ENCODE results near the gene RDM1.
"Not testable (repeated sequence)": the region's sequence is repeated elsewhere in the genome, so short reads cannot be mapped to it uniquely, and the experiment has no call there.

The RDM1 gene, protein sequence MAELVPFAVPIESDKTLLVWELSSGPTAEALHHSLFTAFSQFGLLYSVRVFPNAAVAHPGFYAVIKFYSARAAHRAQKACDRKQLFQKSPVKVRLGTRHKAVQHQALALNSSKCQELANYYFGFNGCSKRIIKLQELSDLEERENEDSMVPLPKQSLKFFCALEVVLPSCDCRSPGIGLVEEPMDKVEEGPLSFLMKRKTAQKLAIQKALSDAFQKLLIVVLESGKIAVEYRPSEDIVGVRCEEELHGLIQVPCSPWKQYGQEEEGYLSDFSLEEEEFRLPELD

DNA sequence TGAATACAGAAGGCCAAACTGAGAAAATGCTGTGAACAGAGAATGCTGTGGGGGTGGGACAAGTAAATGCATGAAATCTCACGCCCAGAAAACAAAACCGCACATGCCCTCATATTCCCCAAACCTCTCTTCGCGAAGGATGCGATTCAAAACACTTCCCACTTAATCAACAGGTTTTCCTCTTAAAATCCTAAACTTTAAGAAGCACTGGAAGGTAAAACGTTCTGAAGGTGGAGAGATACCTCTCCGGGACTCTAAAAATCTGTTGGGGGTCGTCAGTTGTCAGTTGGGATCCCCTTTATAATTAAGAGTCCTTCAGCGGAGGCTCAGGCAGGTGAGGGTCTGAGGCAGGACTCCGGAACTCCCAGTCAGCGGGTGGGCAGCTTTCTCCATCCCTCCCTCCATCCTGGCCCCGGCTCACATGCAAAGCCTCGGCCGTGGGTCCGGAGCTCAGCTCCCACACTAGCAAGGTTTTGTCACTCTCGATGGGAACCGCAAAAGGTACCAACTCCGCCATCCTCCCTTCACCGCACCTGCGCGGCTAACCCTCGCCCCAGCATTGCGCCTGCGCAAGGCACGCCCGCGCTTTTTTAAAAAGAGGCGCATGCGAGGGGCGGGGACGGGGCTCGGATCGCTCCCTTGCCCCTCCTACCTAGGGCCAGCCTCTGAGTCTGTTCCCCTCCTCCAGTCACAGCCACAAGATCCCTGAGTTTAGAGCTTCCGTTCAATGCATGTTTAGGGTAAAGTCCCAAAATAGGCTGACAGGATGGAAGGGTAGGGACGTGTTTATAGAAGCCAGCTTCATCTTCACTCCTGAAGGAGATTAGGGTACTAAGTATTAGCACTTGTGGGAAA is at the start of gene RDM1:
Gene RDM1, minus strand, starts transcription at position 563 of the 855 bp plus-strand sequence. Its CDS starts 46 bp downstream, at position 517.
- DNase-seq (ENCODE audit: low read depth in 1 of 2, low spot score in 1 of 2), result peak; percentile 45 to 69

DNA sequence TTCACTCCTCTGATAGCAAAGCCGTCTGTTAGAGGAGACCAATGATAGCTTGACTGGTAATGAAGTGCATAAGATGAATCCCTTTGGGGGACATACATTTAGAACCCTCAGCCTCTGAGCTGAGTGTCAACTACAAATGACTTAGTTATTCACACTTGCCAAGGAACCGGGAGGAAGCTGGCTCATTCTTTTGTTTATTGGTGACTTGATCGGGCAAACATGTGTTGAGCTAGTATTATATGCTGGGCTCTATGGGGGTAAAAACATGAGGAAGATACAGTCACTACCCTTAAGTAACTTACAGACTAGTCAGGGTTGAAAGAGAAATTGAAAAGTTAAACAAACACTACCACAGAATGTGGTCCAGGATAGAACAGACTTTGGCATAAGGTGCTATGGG is 47.8 kb upstream of the RDM1 start:
- no peak for DNase-seq (ENCODE audit: low read depth in 1 of 2, low spot score in 1 of 2)

DNA sequence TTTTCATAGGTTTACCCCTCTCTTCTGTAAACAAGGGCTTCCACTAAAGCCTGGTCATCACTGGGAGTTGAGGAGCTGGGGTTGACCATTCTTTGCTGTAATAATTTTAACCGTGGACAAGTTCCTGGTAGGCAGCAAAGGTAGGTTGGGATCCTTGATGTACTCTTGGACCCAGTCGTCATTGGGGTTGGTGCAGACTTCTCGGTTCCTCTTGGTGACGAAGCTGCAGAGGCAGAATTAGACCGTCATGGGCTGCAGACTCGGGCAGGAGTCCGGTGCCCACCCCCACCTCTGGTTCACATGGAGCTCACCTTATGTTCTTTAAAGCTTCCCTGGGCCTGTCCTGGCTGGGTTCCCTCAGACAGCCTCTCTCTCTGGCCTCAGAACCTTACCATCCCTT is 46.9 kb upstream of the RDM1 start:
- DNase-seq (ENCODE audit: low read depth in 1 of 2, low spot score in 1 of 2), result no peak

DNA sequence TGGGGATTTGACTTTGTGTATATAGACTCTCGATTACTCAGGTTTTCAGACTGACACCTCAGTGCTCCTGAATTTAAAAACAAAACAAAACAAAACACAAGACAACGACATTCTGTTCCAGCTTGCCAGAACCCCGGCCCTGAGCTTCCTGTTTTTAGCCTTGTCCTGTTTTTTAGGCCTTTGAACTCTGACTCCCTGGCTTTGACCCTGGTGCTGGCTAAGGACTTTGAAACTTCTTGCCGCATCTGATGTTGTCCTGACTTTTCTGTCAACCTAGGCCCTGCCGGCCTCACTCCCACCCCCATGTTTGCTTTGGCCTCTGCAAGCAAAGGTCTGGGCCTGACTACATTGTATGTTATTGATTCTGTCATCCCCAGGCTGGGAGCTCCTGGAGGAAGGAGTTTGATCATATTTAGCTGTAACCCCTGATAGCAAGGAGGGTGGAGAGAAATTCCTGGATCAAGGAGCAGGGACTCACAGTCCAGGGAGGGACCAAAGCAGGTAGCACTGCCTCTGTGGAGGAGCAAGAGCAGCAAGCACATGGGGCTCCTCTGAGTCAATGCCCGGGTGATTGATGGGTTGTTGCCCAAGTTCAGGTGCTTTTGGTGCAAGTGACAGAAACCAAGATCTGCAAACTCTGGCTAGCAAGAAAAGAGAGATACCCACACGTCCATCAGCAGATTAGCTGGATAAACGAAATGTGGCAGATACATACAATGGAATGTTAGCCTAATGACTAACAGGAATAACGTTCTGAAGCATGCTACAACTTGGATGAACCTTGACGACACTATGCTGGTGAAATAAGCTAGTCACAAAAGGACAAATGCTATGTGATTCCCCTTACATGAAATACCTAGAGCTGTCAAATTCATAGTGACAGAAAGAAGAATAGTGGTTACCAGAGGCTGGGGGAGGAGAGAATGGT is 43.0 kb upstream of the RDM1 start:
- no peak for DNase-seq (ENCODE audit: low read depth in 1 of 2, low spot score in 1 of 2)

DNA sequence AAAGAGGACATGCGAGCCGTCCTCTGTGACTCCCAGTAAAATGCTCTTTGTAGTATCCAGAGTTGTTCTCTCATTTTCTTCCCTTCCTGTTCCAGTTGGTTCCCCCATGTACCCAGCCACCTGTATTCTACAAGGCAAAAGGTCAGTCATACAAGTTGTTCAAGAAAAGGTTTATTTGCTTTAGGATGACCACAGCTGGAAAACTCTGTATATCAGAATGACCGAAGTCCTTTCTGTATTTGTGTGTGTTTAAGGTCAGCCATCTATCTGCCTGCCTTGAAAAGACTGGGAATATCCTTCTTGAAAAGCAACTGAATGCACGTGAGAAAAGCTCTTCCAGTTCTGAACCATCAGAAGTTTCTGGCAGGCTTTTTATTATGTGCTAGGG is 42.4 kb upstream of the RDM1 start:
- no peak for DNase-seq (ENCODE audit: low read depth in 1 of 2, low spot score in 1 of 2)

DNA sequence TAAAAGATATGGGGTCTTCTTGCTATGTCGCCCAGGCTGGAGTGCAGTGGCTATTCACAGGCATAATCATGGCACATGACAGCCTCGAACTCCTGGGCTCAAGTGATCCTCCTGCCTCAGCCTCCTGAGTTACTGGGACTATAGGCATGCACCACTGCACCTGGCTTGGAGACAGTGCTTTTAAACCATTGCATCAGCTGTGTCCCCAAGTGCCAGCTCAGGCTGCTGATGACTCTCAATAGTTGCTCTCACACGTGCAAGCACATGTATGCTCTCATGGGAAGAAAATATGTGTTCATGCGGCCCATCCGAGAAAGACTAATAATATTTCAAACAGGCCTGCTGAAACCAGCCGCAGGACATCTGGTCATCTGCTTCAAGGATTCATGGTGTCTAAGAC is 42.0 kb upstream of the RDM1 start:
- DNase-seq (ENCODE audit: low read depth in 1 of 2, low spot score in 1 of 2), result no peak

DNA sequence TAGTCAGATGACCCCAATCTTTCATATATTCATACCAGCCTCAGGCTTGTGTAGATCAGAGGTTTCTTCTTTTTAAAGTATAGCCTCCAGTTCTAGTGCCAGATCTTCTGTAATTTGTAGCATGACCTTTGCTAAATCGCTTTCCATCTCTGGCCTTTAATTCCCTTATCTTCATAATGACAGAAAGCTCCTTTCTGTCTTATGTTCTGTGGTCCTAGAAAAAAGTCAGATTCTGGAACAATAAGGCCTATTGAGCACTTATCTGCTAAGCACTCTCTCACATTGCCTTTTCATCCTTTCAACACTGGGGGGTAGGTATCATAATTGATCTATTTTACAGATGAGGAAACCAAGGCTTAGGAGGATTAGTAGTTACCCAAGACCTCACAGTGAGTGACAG is 41.5 kb upstream of the RDM1 start:
- no peak for DNase-seq (ENCODE audit: low read depth in 1 of 2, low spot score in 1 of 2)

DNA sequence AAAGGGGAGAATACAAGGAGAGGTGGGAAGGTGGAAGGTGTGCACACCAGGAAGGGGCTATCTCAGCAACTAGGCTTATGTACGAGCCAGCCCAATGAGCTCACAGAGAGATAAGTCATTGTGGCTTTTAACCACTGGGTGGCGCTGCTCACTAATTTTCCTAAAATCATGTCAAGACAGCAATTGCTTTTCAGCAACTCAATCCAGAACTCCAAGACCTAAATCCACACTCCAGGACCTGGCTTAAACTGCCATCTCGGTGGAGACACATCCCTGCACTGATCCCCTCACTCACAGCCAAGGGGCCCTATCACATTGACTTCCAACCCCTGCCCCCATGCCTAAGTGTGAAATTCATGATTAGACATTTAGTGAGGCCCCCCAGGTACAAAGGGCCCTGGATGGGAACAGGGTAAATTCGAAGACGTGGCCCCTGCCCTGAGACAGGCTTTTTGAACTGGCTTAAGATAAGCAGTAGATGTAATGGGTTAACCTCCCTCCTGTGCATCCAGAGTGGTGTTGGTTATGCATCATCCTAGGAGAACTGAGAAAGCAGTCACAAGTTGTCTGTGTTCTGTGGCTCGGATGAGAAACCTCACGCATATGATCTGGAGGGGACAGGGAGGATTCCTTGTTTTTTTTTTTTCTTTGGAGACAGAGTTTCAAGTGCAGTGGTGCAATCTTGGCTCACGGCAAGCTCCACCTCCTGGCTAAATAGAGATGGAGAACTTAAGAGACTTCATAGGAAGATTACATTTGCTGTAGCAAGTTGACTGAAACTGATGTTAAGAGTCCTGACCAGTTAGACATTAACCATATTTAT is 39.2 kb upstream of the RDM1 start:
- DNase-seq (ENCODE audit: low read depth in 1 of 2, low spot score in 1 of 2), result peak; percentile 21 to 30

DNA sequence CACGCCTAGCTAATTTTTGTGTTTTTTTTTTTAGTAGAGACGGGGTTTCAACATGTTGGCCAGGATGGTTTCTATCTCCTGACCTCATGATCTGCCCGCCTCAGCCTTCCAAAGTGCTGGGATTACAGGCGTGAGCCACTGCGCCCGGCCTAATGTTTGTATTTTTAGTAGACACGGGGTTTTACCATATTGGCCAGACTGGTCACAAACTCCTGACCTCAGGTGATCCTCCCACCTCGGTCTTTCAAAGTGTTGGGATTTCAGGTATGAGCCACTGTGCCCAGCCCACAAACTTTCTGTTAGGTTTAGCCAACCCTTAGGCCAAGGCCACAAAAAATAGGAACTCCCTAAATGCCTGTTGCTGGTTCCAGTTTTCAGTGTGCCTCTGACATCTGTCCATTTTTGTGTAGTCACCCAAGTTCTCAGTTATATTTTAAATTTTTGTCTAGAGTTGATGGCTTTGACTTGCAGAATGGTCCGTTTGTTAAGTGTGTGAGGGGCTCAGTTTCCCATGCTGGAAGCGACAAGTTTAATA is 38.0 kb upstream of the RDM1 start:
- no peak for DNase-seq (ENCODE audit: low read depth in 1 of 2, low spot score in 1 of 2)

DNA sequence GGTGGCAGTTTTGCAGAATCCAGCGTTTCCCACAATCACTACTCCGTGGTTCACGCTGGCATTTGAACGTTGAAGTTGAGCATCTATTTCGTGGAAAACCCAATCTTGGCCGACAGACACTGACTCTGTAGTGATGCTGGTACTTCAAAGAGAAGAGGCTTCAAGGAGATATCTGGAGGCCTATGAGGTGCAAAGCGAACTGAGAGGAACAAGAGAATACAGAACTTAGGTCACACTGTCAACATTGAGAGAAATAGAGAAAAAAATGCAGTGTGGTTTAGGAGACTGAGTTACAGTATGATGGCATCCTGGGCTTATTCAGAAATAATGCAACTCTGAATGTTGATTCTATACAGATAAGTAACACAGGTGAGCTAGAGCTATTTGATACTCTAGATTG is 34.7 kb upstream of the RDM1 start:
- no peak for DNase-seq (ENCODE audit: low read depth in 1 of 2, low spot score in 1 of 2)

DNA sequence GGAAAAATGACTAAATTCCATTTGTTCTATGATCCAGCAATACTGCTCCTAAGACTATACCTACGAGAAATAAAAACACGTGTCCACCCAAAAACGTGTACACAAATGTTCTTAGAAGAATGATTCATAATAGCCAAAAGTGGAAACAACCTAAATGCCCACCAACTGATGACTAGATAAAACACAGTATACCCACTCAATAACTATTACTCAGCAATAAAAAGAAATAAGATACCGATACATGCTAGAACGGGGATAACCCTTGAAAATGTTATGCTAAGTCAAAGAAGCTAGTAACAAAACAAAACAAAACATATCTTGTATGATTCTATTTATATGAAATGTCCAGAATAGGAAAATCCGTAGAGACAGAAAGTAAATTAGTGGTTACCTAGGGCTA is 33.1 kb upstream of the RDM1 start:
- no peak for DNase-seq (ENCODE audit: low read depth in 1 of 2, low spot score in 1 of 2)

DNA sequence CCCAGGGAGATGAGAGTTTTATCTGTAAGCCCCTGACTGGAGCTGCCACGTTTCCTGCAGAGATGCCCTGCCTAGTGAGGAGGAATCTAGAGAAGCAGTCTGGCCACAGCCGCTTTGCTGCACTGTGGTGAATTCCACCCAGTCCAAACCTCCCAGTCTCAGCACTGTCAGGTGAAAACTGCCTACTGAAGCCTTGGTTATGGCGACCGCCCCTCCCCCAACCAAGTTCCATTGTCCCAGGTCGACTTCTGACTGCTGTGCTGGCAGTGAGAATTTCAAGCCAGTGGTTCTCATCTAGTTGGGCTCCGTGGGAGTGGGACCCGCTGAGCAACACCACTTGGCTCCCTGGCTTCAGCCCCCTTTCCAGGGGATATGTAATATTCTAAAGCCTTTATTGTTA is 23.1 kb upstream of the RDM1 start:
- DNase-seq (ENCODE audit: low read depth in 1 of 2, low spot score in 1 of 2), result no peak

DNA sequence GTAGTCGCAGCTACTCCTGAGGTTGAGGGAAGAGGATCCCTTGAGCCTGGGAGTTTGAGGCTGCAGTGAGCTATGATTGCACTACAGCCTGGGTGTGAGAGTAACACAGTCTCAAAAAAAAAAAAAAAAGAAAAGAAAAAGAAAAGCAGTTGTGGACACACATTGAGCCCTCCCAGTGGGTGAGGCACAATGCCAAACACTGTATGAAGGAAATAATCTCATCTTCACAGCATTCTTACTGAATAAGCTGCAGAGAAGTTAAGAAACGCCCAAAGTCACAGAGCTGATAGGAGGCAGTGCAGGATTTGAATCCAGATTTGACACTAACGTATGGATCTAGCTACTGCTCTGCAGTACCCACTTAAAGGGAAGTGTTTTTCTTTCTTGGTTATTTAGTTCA is 18.8 kb upstream of the RDM1 start:
- DNase-seq (ENCODE audit: low read depth in 1 of 2, low spot score in 1 of 2), result no peak

DNA sequence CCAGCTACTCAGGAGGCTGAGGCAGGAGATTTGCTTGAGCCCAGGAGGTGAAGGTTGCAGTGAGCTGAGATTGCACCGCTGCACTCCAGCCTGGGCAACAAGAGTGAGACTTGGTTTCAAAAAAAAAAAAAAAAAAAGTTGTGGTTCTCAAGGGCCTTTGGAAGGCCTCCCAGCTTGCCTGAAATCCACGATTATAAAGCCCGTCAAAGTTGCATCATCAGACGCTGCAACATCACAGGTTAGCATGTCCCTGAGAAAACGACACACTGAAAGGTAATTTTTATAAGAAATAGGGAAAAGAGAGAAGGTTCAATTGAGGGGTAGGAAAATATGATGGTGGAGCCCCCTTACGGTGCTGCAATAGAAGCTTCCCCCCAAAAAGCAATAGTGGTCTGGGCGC is 17.5 kb upstream of the RDM1 start:
- no peak for DNase-seq (ENCODE audit: low read depth in 1 of 2, low spot score in 1 of 2)

DNA sequence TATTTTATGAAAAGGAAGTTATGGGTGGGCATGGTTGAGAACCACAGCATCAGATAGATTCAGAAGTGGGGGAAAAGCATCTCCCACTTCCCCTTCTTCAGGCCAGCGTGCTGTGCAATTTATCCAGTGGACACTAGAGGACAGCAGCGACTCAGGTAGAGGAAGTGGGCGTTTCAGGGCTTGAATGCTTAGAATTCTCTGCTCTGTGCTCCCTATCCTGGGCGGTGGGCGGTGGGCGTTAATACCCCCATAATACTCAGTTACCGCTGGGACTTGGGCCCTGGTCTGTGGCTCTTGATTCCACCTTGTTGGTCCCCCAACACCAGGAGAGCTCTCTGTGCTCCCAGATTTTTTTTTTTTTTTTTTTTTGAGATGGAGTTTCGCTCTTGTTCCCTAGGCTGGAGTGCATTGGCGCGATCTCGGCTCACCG is 16.6 kb upstream of the RDM1 start:
- peak in 1 of 2 donors; percentile 24 for DNase-seq (ENCODE audit: low read depth in 1 of 2, low spot score in 1 of 2)

DNA sequence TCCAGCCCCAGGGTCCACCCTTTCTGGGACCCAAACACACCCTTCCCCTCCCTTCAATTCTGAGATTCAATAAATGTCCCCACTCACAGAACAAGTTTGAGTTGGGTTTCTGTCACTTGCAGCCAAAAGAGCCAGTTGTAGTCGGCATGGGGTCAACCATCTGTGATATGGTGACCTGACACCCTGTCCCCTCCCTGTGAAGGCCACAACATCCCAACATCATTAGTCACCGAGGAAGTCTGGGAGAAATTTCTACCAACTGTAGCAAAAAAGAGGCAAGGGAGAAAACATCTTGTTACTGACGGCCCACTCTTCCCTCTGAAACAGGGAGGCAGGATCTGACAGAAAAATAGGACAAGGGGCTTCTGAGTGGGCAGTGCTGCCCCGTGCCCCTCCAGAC is 13.6 kb upstream of the RDM1 start:
- no peak for DNase-seq (ENCODE audit: low read depth in 1 of 2, low spot score in 1 of 2)

DNA sequence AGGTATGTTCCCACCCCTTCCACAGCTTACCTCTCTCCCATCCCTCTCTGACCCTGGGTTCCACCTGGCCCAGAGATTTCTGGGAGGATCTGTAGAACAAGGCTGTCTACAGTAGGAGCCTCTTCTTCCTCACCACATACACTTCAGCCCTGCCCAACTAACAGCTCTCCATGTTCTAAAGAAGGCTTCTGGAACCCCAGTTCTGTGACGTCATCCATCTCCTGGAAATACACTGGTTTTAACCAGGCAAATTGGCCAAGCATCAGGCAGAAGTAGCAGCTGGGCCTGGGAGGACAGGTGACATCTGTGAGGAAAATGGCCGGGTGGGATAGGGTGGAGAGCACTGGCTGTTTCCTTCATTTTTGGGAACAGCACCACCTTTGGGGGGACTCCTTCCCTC is 13.0 kb upstream of the RDM1 start, which contains the start of gene LYZL6:
Gene LYZL6, minus strand, starts transcription at position 177 of the 400 bp plus-strand sequence. CDS start 4,357 bp downstream, outside the sequence.
- no peak for DNase-seq (ENCODE audit: low read depth in 1 of 2, low spot score in 1 of 2)

DNA sequence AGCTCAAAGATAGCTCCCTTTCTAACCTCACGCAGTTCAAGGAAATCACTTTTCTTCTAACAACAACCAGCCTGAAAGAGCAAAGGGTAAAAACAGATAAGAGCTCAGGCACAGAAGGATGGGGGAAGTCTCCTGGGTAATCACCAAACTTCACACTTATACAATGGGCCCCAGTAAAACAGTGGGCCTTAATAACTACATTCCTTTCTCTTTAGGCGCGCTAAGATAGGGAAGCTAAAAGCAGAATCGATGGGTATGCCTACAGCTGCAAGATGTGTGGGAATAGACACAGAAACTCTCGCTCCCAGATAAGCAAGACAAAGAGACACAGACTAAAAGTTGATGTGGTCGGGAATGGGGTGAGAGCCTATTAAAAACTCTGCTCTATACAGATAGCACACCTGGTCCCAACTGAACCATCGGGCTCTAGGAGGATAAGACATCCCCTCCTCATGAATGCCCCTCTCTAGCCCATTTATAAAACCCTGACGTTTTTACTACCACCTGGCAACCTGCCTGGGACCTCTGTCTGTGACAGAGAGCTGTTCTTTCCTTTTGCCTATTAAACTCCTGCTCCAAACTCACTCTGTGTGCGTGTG is 12.1 kb upstream of the RDM1 start:
- DNase-seq (ENCODE audit: low read depth in 1 of 2, low spot score in 1 of 2), result no peak

DNA sequence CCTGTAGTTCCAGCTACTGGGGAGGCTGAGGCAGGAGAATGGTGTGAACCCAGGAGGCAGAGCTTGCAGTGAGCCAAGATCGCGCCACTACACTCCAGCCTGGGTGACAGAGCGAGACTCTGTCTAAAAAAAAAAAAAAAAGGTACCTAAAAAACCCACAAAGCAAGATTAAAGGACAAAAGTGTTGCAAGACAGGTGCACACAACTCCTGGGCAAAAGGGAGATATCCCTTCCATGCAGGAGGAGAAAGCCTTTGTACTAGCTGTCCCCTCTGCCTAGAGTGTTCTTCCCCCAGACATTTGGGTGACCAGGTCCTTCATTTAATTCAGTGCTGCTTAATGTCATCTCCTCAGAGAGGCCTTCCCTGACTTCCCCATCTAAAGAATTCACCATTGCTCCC is 7.9 kb upstream of the RDM1 start:
- DNase-seq (ENCODE audit: low read depth in 1 of 2, low spot score in 1 of 2), result not testable (repeated sequence)

DNA sequence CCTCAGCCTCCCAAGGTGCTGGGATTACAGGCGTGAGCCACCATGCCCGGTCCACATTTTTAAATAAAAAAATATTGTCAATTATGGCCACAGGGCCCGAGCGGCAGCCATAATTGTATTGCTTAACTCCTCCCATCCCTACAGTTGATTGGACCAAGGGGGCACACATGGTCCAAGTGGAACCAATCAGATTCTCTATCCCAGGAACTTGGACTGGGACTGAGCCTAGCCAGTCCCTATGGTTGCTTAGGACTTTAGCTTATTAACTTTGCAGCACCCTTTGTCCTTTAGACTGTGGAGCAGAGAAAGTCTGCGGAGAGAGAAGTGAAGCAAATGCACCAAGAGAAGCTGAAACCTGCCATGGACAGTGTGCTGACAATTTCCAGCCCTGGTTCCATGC is 5.5 kb upstream of the RDM1 start:
- DNase-seq (ENCODE audit: low read depth in 1 of 2, low spot score in 1 of 2), result no peak
